PC-3 (cell line): ENCODE measurements around the gene OR6X1. TPM values are rescaled to one million over a fixed set of nuclear protein-coding genes. Genes with fewer than 3 reads are reported as not detected.

ENCODE experiments used
- ATAC-seq: fragments of 200-7000 bp; cut with Tn5 transposase; 2 replicates; pipeline ENCODE4 v1.9.1; 2020; ENCODE audit warnings: mild to moderate bottlenecking, moderate library complexity
- Bru-seq: library from RNA; stranded (reverse); fragments of 400-500 nt; gene quantifications from one replicate; lab custom pipeline; 2021; lab: Mats Ljungman, UMichigan
- BruChase-seq, 2 experiments: library from RNA; stranded (reverse); fragments of 400-500 nt; gene quantifications; one replicate each; lab custom pipeline; 2021; lab: Mats Ljungman, UMichigan
- BruUV-seq: library from RNA; stranded (reverse); fragments of 400-500 nt; replicated peaks from 2 replicates; lab custom pipeline; 2021; lab: Mats Ljungman, UMichigan
- CTCF ChIA-PET: fragments of 300-600 bp; sonication (Branson Sonifier 250); formaldehyde crosslinking; loops from one replicate; lab custom pipeline; 2022; ENCODE audit warnings: antibody characterized with exemption; lab: Charles Lee
- POLR2A ChIA-PET: fragments of 300-600 bp; sonication (Branson Sonifier 250); formaldehyde crosslinking; loops from one replicate; lab custom pipeline; 2022; ENCODE audit warnings: antibody characterized with exemption; ENCODE audit not compliant: unreplicated experiment; lab: Charles Lee
- DNase-seq: peaks from one replicate; pipeline ENCODE4 v3.0.0-alpha.2; 2015
- H2AFZ ChIP-seq: fragments of 300-600 bp; sonication (generic); 2 replicates; pipeline ENCODE4 v1.6.0; 2016; ENCODE audit warnings: antibody characterized with exemption, low read length
- H3F3A ChIP-seq: fragments of 300-600 bp; sonication (generic); one replicate; pipeline ENCODE4 v1.6.0; 2017; ENCODE audit warnings: antibody characterized with exemption, low read length, control low read depth, mild to moderate bottlenecking; ENCODE audit not compliant: unreplicated experiment
- H3K27ac ChIP-seq: fragments of 300-600 bp; sonication (generic); 2 replicates; pipeline ENCODE4 v1.5.1; 2016; ENCODE audit warnings: mild to moderate bottlenecking, low read length
- H3K27me3 ChIP-seq: fragments of 300-600 bp; sonication (generic); 2 replicates; pipeline ENCODE4 v1.6.1; 2016; ENCODE audit warnings: low read length, mixed read lengths
- H3K36me3 ChIP-seq: fragments of 300-600 bp; sonication (generic); 2 replicates; pipeline ENCODE4 v1.6.1; 2016; ENCODE audit warnings: low read depth, mixed run types, low read length, mixed read lengths
- H3K4me1 ChIP-seq: fragments of 300-600 bp; sonication (generic); 2 replicates; pipeline ENCODE4 v1.5.1; 2016; ENCODE audit warnings: low read length; ENCODE audit not compliant: insufficient read depth
- H3K4me2 ChIP-seq: fragments of 300-600 bp; sonication (generic); 2 replicates; pipeline ENCODE4 v1.6.0; 2016; ENCODE audit warnings: low read length
- H3K4me3 ChIP-seq: fragments of 300-600 bp; sonication (generic); 2 replicates; pipeline ENCODE4 v1.5.1; 2016; ENCODE audit warnings: mild to moderate bottlenecking, low read length, mixed read lengths
- H3K79me2 ChIP-seq: fragments of 300-600 bp; sonication (generic); 2 replicates; pipeline ENCODE4 v1.6.1; 2017; ENCODE audit warnings: low read length, mixed read lengths
- H3K9ac ChIP-seq: fragments of 300-600 bp; sonication (generic); 2 replicates; pipeline ENCODE4 v1.6.0; 2016; ENCODE audit warnings: mild to moderate bottlenecking, low read length
- H3K9me2 ChIP-seq: fragments of 300-600 bp; sonication (generic); replicated peaks from 2 replicates; pipeline ENCODE4 v1.6.1; 2016; ENCODE audit warnings: mixed run types, low read length, mixed read lengths
- H3K9me3 ChIP-seq: fragments of 300-600 bp; sonication (generic); 2 replicates; pipeline ENCODE4 v1.6.1; 2016; ENCODE audit warnings: low read length, mixed read lengths
- H4K20me1 ChIP-seq: fragments of 300-600 bp; sonication (generic); 2 replicates; pipeline ENCODE4 v1.6.1; 2016; ENCODE audit warnings: low read length, mixed read lengths
- CTCF ChIP-seq: fragments of 300-600 bp; sonication (generic); conservative IDR thresholded peaks from 2 replicates; pipeline ENCODE4 v1.5.1; 2017; ENCODE audit warnings: antibody characterized with exemption, low read depth, mild to moderate bottlenecking, low read length
- EZH2 ChIP-seq: fragments of 300-600 bp; sonication (generic); IDR thresholded peaks from one replicate; pipeline ENCODE4 v1.6.1; 2017; ENCODE audit warnings: antibody characterized with exemption, mild to moderate bottlenecking, low read length; ENCODE audit not compliant: unreplicated experiment
- EZH2phosphoT487 ChIP-seq: fragments of 300-600 bp; sonication (generic); IDR thresholded peaks from 2 replicates; pipeline ENCODE4 v1.6.1; 2018; ENCODE audit warnings: mild to moderate bottlenecking, antibody characterized with exemption, low read length, borderline replicate concordance
- intact Hi-C: fragments of 100-400 bp; cut with micrococcal nuclease; formaldehyde crosslinking; loops from 2 replicates; pipeline ENCODE4 v1.9.0; 2023
- long read RNA-seq: library from polyadenylated mRNA; unstranded; transcript quantifications from one replicate; pipeline ENCODE4 v2.0.0, GENCODE V29; 2021; ENCODE audit not compliant: unreplicated experiment
- total RNA-seq: library from RNA; depleted of rRNA; stranded (reverse); fragments of >200 nt; gene quantifications from 2 replicates; pipeline ENCODE4 v1.2.3, GENCODE V29; 2014; rRNA removed

OR6X1 gene
- total RNA-seq (not detected in 2 replicates), Bru-seq, nascent RNA (not detected), BruChase-seq, experiment 1, labeled RNA remaining after a 6-hour chase (not detected), BruChase-seq, experiment 2, labeled RNA remaining after a 2-hour chase (not detected)
- long read RNA-seq = 0 reads

DNA sequence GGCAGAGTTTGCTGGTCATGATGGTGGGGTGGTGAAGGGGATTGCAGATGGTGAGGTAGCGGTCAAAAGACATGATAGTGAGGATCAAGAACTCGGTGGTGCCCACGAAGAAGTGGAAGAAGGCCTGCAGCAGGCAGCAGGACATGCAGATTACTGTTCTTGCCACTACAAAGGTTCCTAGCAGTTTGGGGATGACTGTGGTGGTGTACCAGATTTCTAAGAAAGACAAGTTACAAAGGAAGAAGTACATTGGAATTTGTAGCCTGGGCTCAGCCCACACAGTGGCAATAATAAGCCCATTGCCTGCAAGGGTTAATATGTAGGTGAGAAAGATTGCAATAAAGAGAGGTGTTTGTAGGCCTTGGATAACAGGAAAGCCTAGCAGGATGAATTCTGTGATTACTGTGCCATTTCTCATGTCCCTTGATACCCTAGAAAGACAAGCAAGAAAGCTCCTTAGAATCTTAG lies at the start of gene OR6X1:
TSS of gene OR6X1 (minus strand) at position 418 of the 468 bp plus-strand sequence. CDS start at position 418, 0 bp downstream.
- Histone ChIP-seq H2AFZ (no peak within 1 kb of the TSS), H3K4me2 (no peak within 1 kb of the TSS), H3K9ac (no peak within 1 kb of the TSS), H3K36me3 (no peaks in the 10 kb centered on the region), H4K20me1 (no peaks in the 10 kb centered on the region), H3K79me2 (no peaks in the 10 kb centered on the region), H3K4me3 (no peak within 1 kb of the TSS), H3K9me2 (no peaks in the 10 kb centered on the region), H3K4me1 (no peaks in the 10 kb centered on the region), H3K27ac (no peak within 1 kb of the TSS), H3F3A (no peaks in the 10 kb centered on the region), H3K9me3 (no peaks in the 10 kb centered on the region), H3K27me3 (peaks cover 86% of the 10 kb centered on the region)
- CTCF ChIA-PET = no interaction called here
- no peak for ATAC-seq
- TF ChIP-seq EZH2 = no peak
- no peak for TF ChIP-seq CTCF
- TF ChIP-seq EZH2phosphoT487 = no peak
- no TSS peak for BruUV-seq
- intact Hi-C loops = no loop called here
- POLR2A ChIA-PET = no interaction called here
- no peak for DNase-seq

- Histone ChIP-seq H3K36me3 (no peaks in the 10 kb centered on the region), H3K9ac (no peak overlapping the region), H2AFZ (no peak overlapping the region), H3K27me3 (peaks cover 91% of the 10 kb centered on the region), H3K9me2 (no peaks in the 10 kb centered on the region), H3K79me2 (no peaks in the 10 kb centered on the region), H4K20me1 (no peaks in the 10 kb centered on the region), H3K4me1 (no peaks in the 10 kb centered on the region), H3K4me2 (no peak overlapping the region), H3K9me3 (no peaks in the 10 kb centered on the region), H3K4me3 (no peak overlapping the region), H3F3A (no peaks in the 10 kb centered on the region), H3K27ac (no peak overlapping the region)
- BruUV-seq = no TSS peak
- intact Hi-C loops = no loop called here
- no peak for TF ChIP-seq EZH2
- TF ChIP-seq CTCF = no peak
- no peak for TF ChIP-seq EZH2phosphoT487
- ATAC-seq (no peak), DNase-seq (no peak)
- CTCF ChIA-PET = no interaction called here
- POLR2A ChIA-PET = no interaction called here
Observed at GRCh38 chr11:123801765-123802164, 47.4 kb upstream of the OR6X1 start.

DNA sequence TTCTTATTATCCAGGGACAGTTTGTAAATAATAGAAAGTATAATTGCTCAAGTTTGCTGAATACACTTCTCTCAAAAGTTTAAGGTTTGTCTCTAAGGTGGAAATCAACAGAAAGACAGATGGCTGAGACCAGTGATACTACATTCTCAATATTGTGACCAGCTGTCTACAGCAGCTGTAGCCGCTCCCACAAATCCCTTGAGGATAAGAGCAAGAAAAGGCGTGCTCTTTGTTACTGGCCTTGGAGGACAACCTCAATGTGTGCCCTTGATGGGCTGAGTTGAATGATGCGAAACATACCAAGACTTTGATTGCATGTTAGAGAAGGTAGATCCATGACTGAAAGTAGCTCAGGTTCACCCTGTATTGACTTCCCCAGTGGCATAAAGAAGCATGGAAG lies 45.7 kb upstream of the OR6X1 start:
- Histone ChIP-seq H3K9me3 (no peaks in the 10 kb centered on the region), H3K4me1 (no peaks in the 10 kb centered on the region), H3K9me2 (no peaks in the 10 kb centered on the region), H3K79me2 (no peaks in the 10 kb centered on the region), H3K27me3 (peaks cover 92% of the 10 kb centered on the region), H3K4me3 (no peak overlapping the region), H2AFZ (no peak overlapping the region), H3K36me3 (no peaks in the 10 kb centered on the region), H3K9ac (no peak overlapping the region), H3K4me2 (no peak overlapping the region), H3F3A (no peaks in the 10 kb centered on the region), H4K20me1 (no peaks in the 10 kb centered on the region), H3K27ac (no peak overlapping the region)
- ChIA-PET POLR2A (no interaction called here), CTCF (no interaction called here)
- no TSS peak for BruUV-seq
- intact Hi-C loops = no loop called here
- no peak for ATAC-seq
- TF ChIP-seq EZH2phosphoT487 (no peak), EZH2 (no peak), CTCF (no peak)
- DNase-seq = no peak
